ENCODE data around the gene MYH13.

Gene MYH13

DNA sequence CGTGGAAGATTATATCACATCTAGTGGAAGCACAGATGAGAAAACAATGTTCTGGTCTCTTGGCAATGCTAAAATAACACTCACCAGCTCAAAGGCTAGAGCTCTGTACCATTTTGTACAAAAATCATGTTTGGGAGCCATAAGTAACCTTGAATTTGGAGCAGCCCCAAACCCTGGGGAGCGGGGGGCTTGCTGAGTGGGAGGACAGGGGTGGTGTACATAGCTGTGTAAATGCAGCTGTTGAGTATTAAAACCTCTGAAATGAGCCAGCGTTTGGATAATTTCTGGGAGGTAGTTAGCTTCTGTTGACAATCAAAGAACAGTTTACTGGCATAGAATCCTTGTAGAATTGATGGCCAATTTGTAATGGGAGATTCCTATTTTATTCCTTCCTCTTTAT, 44.6 kb upstream of the MYH13 start:
- Histone ChIP-seq H3K4me3 (IDR thresholded peaks at IDR 0.05; ENCODE audit: insufficient read depth, low read depth, low read length) (no peak overlapping the region), H2AFZ (ENCODE audit: low read depth) (no peak overlapping the region), H3K4me2 (no peak overlapping the region), H3K4me1 (ENCODE audit: low read depth, poor library complexity, severe bottlenecking) (peaks cover 6% of the 10 kb centered on the region), H3K36me3 (ENCODE audit: insufficient read depth) (no peaks in the 10 kb centered on the region), H3K9ac (no peak overlapping the region), H3K27ac (no peak overlapping the region), H3K79me2 (ENCODE audit: insufficient read depth, low read depth) (no peaks in the 10 kb centered on the region), H4K20me1 (ENCODE audit: insufficient read depth) (no peaks in the 10 kb centered on the region), H3K27me3 (ENCODE audit: insufficient read depth, low read depth) (no peaks in the 10 kb centered on the region)
- TF ChIP-seq, protein P1, sequence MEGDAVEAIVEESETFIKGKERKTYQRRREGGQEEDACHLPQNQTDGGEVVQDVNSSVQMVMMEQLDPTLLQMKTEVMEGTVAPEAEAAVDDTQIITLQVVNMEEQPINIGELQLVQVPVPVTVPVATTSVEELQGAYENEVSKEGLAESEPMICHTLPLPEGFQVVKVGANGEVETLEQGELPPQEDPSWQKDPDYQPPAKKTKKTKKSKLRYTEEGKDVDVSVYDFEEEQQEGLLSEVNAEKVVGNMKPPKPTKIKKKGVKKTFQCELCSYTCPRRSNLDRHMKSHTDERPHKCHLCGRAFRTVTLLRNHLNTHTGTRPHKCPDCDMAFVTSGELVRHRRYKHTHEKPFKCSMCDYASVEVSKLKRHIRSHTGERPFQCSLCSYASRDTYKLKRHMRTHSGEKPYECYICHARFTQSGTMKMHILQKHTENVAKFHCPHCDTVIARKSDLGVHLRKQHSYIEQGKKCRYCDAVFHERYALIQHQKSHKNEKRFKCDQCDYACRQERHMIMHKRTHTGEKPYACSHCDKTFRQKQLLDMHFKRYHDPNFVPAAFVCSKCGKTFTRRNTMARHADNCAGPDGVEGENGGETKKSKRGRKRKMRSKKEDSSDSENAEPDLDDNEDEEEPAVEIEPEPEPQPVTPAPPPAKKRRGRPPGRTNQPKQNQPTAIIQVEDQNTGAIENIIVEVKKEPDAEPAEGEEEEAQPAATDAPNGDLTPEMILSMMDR (conservative IDR thresholded peaks at IDR 0.05; ENCODE audit: low read depth, low read length), result no peak

DNA sequence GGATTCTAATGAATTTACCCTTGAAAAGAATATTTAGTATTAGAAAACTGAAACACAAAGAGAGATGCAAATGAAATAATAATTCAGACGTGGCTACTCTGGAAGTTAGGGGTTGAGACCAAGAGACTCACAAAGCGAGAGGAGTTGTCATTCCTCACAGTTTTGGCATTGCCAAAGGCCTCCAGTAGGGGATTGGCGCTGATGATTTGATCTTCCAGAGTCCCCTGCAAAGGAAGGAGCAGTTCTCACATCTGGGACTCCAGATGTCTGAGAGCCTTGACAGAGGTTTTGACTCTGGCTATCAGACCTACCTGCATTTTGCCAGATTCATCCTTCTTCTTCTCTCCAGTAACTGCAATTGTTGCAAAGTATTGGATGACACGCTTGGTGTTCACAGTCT, 42.4 kb upstream of the MYH13 start:
- Histone ChIP-seq H3K4me2 (no peak overlapping the region), H4K20me1 (ENCODE audit: insufficient read depth) (no peaks in the 10 kb centered on the region), H2AFZ (ENCODE audit: low read depth) (no peak overlapping the region), H3K79me2 (ENCODE audit: insufficient read depth, low read depth) (no peaks in the 10 kb centered on the region), H3K4me3 (IDR thresholded peaks at IDR 0.05; ENCODE audit: insufficient read depth, low read depth, low read length) (no peak overlapping the region), H3K27ac (no peak overlapping the region), H3K4me1 (ENCODE audit: low read depth, poor library complexity, severe bottlenecking) (no peaks in the 10 kb centered on the region), H3K9ac (no peak overlapping the region), H3K27me3 (ENCODE audit: insufficient read depth, low read depth) (no peaks in the 10 kb centered on the region), H3K36me3 (ENCODE audit: insufficient read depth) (no peaks in the 10 kb centered on the region)
- TF ChIP-seq, protein P1 (conservative IDR thresholded peaks at IDR 0.05; ENCODE audit: low read depth, low read length), result no peak

DNA sequence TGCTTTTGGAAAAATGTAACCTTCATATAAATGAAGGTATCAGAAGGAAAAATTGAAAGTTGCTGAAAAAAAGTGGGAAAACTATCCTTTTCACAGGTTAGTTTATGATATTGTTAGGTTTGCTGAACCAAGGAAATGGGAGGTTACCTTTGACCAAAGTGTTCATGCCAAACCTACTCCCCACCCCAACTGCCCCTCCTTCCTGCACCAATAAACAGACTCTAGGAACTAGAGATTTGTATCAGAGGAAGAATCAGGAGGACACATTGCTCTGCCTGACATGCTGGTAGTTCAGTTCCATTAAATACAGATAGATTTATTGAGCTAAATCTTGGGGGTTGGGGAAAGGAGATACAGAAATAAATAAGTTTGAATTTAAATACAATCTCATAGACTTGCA, 30.8 kb upstream of the MYH13 start:
- H3K27me3 ChIP-seq (ENCODE audit: insufficient read depth, low read depth), result no peaks in the 10 kb centered on the region
- no peak overlapping the region for H3K9ac ChIP-seq
- no peak overlapping the region for H3K4me3 ChIP-seq (IDR thresholded peaks at IDR 0.05; ENCODE audit: insufficient read depth, low read depth, low read length)
- no peak overlapping the region for H2AFZ ChIP-seq (ENCODE audit: low read depth)
- no peak overlapping the region for H3K27ac ChIP-seq
- no peak overlapping the region for H3K4me2 ChIP-seq
- no peaks in the 10 kb centered on the region for H3K79me2 ChIP-seq (ENCODE audit: insufficient read depth, low read depth)
- no peaks in the 10 kb centered on the region for H3K4me1 ChIP-seq (ENCODE audit: low read depth, poor library complexity, severe bottlenecking)
- no peaks in the 10 kb centered on the region for H3K36me3 ChIP-seq (ENCODE audit: insufficient read depth)
- TF ChIP-seq, protein P1 (conservative IDR thresholded peaks at IDR 0.05; ENCODE audit: low read depth, low read length), result no peak
- no peaks in the 10 kb centered on the region for H4K20me1 ChIP-seq (ENCODE audit: insufficient read depth)

DNA sequence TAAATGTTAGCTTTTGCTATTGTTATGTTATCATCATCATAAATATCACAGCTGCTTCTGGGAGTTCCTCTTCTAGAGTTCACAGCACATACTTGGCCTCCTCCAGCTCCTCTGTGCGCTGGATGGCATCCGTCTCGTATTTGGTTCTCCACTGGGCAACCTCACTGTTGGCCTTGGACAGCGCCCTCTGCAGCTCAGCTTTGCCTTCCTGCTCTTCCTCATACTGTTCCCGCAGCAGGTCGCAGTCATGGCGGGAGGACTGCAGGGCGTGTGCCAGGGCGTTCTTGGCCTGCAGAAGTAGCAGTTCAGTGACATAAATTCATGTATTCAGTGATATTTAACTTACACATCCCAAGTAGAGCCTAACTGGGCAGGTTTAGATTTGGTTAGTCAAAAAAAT, 25.5 kb upstream of the MYH13 start:
- no peak overlapping the region for H3K4me3 ChIP-seq (IDR thresholded peaks at IDR 0.05; ENCODE audit: insufficient read depth, low read depth, low read length)
- H4K20me1 ChIP-seq (ENCODE audit: insufficient read depth), result no peaks in the 10 kb centered on the region
- H3K79me2 ChIP-seq (ENCODE audit: insufficient read depth, low read depth), result no peaks in the 10 kb centered on the region
- H3K27ac ChIP-seq, result no peak overlapping the region
- H3K27me3 ChIP-seq (ENCODE audit: insufficient read depth, low read depth), result no peaks in the 10 kb centered on the region
- TF ChIP-seq, protein P1 (conservative IDR thresholded peaks at IDR 0.05; ENCODE audit: low read depth, low read length), result no peak
- H3K4me1 ChIP-seq (ENCODE audit: low read depth, poor library complexity, severe bottlenecking), result no peaks in the 10 kb centered on the region
- no peak overlapping the region for H3K9ac ChIP-seq
- H2AFZ ChIP-seq (ENCODE audit: low read depth), result no peak overlapping the region
- H3K4me2 ChIP-seq, result no peak overlapping the region
- H3K36me3 ChIP-seq (ENCODE audit: insufficient read depth), result no peaks in the 10 kb centered on the region

Data from KMS-11 (cell line).